ENCODE measurements around the gene PACSIN2.
A peak's percentile ranks its signal among the peaks of the same experiment; 100 is the strongest.
"Not testable (repeated sequence)": the region's sequence is repeated elsewhere in the genome, so short reads cannot be mapped to it uniquely, and the experiment has no call there.

PACSIN2 gene

GRCh38 chr22:42963231-42963595, 51.7 kb downstream of the PACSIN2 start:
- DNase-seq: no peak

GRCh38 chr22:42962295-42963230, 52.4 kb downstream of the PACSIN2 start:
- no peak for DNase-seq

GRCh38 chr22:42961810-42962209, 53.1 kb downstream of the PACSIN2 start:
- DNase-seq: peak; percentile 45

GRCh38 chr22:42961400-42961690, 53.6 kb downstream of the PACSIN2 start:
- DNase-seq: not testable (repeated sequence)

GRCh38 chr22:42960531-42961399, 54.2 kb downstream of the PACSIN2 start:
- no peak for DNase-seq

GRCh38 chr22:42959576-42960509, 55.1 kb downstream of the PACSIN2 start:
- peak; percentile 68 for DNase-seq

- no peak for DNase-seq
These were observed 56.0 kb downstream of the PACSIN2 start for GRCh38 chr22:42958937-42959336.

- no peak for DNase-seq
These were observed 57.0 kb downstream of the PACSIN2 start for GRCh38 chr22:42957958-42958357.

GRCh38 chr22:42957544-42957943, 57.4 kb downstream of the PACSIN2 start:
- DNase-seq: no peak

- no peak for DNase-seq
These were observed 59.1 kb downstream of the PACSIN2 start for GRCh38 chr22:42955848-42956247.

GRCh38 chr22:42955087-42955635, 59.8 kb downstream of the PACSIN2 start:
- DNase-seq: no peak

GRCh38 chr22:42953751-42954150, 61.2 kb downstream of the PACSIN2 start:
- DNase-seq: not testable (repeated sequence)

GRCh38 chr22:42951093-42951710, 63.7 kb downstream of the PACSIN2 start:
- DNase-seq: no peak

- no peak for DNase-seq
These were observed 64.7 kb downstream of the PACSIN2 start for GRCh38 chr22:42950281-42950680.

- DNase-seq: peak; percentile 41
These were observed 65.8 kb downstream of the PACSIN2 start for GRCh38 chr22:42949159-42949558.

GRCh38 chr22:42948294-42948693, 66.7 kb downstream of the PACSIN2 start:
- no peak for DNase-seq

- DNase-seq: no peak
These were observed 67.5 kb downstream of the PACSIN2 start for GRCh38 chr22:42947211-42947990.

GRCh38 chr22:42946546-42947198, 68.3 kb downstream of the PACSIN2 start:
- no peak for DNase-seq

GRCh38 chr22:42945736-42946135, 69.2 kb downstream of the PACSIN2 start:
- DNase-seq: no peak

GRCh38 chr22:42945027-42945426, 69.9 kb downstream of the PACSIN2 start:
- DNase-seq: no peak

- DNase-seq: no peak
These were observed 70.5 kb downstream of the PACSIN2 start for GRCh38 chr22:42944409-42944808.
